Measurements from ENCODE around the gene PYGO2.

GRCh38 chr1:154940213-154940560, 21.4 kb downstream of the PYGO2 start:
- TF ChIP-seq CREB1 (IDR thresholded peaks at IDR 0.05) (no peak), GTF2F1 (IDR thresholded peaks at IDR 0.05; ENCODE audit: borderline replicate concordance, low read depth, low read length) (no peak), CTCF (IDR thresholded peaks at IDR 0.05; ENCODE audit: control extremely low read depth in 1 of 3, insufficient read depth in 1 of 3, low read depth in 1 of 3, low read length in 3 of 3) (no peak), YY1 (IDR thresholded peaks at IDR 0.05; ENCODE audit: low read depth, low read length) (no peak), TAF1 (IDR thresholded peaks at IDR 0.05; ENCODE audit: low read depth, low read length) (no peak), EZH2 (IDR thresholded peaks at IDR 0.05; ENCODE audit: low read depth, low read length, severe bottlenecking) (no peak), NANOG (IDR thresholded peaks at IDR 0.05; ENCODE audit: insufficient read depth, low read depth, low read length, poor library complexity, severe bottlenecking) (no peak), POLR2AphosphoS5 (IDR thresholded peaks at IDR 0.05; ENCODE audit: low read depth, low read length) (no peak), POLR2A (IDR thresholded peaks at IDR 0.05; ENCODE audit: control extremely low read depth in 1 of 2, low read depth in 2 of 2, low read length in 2 of 2) (no peak), EP300 (IDR thresholded peaks at IDR 0.05; ENCODE audit: borderline replicate concordance in 1 of 2, low read depth in 2 of 2, low read length in 2 of 2) (no peak), HDAC6 (IDR thresholded peaks at IDR 0.05; ENCODE audit: low read depth, low read length) (no peak), HDAC2 (IDR thresholded peaks at IDR 0.05; ENCODE audit: borderline replicate concordance in 1 of 2, low read depth in 2 of 2, low read length in 2 of 2) (no peak), ATF2 (IDR thresholded peaks at IDR 0.05; ENCODE audit: low read length) (no peak)

Data from H1 (cell line).